T-helper 9 cell (primary cell): Measurements from ENCODE around the gene KLHL22.
"Not testable (repeated sequence)": the region's sequence is repeated elsewhere in the genome, so short reads cannot be mapped to it uniquely, and the experiment has no call there.

ENCODE experiments used
- DNase-seq: peaks from one replicate; pipeline ENCODE4 v3.0.0-alpha.2; 2020

Gene KLHL22

DNA sequence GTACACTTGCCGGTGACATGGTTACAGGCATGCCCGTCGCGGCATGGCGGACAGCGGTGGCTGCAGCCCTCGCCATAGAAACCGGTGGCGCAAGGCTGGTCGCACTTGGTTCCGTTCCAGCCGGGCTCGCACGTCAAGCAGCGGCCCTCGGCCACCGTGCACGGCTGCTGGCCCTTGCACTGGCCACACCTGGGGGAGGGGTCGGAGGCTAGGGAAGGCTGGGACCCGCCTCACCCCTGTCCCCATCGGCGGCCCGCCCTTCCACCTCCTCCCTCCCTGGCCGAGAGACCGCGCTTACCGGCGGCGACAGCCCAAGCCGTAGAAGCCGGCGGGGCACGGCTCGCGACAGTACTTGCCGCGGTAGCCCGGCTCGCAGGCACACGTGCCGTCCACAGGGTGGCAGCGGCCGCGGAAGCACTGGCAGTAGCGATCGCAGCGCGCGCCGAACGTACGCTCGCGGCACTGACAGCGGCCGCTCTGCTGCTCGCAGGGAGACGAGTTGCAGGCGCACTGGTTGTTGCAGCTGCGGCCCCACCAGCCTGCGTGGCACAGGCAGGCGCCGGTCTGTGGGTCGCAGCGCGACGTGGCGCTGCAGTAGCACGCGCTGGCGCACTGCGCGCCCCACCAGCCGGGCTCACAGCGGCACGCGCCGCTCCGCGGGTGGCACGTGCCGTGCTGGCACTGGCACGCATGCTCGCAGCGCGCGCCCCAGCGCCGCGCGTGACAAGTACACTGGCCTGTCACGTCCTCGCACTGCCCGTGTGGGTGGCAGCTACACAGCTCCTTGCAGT lies 64.7 kb downstream of the KLHL22 start:
- peak; percentile 37 for DNase-seq

GRCh38 chr22:20430101-20430719 lies 65.4 kb downstream of the KLHL22 start:
- DNase-seq, result no peak

GRCh38 chr22:20429254-20430100 lies 66.1 kb downstream of the KLHL22 start:
- peak; percentile 82 for DNase-seq

- no peak for DNase-seq
These were observed 66.9 kb downstream of the KLHL22 start for GRCh38 chr22:20428496-20429253.

DNA sequence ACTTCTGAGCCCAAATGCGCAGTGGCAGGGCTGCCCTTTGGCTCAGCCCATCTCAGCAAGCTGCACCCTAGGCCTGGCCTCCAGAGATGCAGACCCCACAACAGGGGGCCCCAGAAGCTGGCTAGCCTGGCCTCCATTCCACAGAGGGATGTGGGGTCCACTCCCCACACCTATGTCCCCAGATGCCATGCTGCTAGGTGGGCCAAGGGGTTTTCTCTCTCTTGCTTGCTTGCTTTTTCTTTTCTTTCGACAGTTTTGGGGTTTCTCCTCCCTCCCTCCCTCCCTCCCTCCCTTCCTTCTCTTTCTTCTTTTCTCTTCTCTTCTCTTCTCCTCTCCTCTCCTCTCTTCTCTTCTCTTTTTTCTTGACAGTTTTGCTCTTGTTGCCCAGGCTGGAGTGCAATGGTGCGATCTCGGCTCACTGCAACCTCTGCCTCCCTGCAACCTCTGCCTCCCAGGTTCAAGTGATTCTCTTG lies 67.6 kb downstream of the KLHL22 start:
- no peak for DNase-seq

DNA sequence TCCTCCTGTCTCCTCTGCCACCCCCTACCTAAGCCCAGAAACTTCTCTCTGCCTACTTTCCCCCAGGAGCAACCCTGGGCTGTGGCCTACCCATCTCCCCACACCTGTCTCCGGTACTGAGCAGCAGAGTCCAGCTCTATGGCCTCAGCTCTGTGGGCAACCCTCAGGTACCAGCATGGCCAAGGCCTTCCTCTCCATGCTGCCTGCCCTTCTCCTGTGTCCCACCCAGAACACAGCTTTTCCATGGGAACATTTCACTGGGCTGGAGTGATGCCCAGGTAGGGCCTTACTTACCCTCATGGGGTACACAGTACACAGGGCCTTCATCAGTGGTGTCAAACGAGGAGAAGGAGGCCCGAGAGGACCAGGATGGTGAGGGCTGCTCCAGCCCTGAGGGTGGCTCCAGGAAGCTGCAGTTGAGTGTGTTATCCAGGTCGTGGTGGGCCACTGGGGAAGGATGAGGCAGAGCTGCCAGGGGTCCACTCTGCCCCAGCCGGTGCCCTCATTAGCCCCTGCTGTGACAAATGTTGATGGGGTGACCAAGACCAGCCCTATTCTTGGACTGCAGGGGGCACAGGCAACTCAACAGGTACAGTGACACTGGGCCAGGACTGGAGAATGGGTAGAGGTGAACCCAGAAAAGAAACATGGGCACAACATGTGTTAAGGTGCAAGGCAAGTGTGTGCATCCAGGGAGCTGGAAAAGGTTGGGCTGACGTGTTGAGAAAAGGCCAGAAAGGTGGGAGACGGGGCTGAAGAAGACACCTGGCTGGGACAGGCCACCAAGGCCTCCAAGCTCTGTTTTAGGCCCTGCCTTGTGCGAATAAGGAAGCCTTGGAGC lies 68.3 kb downstream of the KLHL22 start:
- DNase-seq, result no peak

DNA sequence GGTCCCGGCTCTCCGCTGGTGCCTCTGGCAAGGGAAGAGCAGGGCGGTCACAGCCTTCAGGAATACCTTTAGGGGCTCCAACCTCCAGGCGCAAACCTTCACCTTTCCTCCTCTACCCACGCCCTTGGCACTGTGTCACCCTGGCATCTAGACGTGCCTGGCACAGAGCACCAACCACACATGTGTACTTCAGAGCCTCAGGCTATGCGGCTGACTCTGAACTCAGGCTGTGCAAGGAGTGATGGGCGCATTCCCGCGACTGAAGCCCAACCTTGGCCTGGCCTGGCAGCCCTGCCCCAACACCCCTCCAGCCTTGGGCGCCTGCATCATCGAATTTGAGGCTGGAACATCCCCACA lies 69.4 kb downstream of the KLHL22 start:
- DNase-seq, result no peak

DNA sequence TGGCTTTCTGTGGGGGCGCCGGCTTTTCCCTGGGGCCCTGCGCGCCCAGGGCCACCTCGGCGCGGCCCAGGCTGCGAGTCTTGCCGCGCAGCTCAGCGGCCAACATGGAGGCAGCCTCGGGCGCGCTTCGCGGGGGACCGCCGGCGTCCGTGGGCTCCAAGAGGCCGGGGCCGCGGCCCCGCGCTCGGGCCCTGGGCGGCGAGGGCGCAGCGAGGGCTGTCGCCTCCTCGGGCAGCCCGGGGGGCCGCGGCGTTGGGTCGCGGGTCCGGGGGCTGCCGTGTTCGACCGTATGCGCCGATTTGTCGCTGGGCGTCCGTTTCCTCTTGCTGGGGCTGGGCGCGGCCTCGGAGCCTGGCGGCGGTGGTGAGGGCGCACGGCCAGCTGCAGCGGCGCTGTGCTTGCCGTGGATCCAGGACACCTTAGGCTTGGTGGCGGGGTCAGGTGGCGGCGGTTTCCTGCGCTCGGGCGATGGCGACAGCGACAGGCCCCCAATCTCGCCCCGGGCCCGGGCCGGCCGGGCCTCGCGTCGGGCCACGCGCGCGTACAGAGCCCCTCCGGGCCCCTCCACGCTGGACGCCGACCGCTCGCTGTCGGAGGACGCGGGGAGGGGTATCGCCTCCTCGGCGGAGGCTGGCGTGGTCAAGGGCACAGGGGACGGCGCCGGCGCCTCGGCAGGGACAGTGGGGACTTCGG lies 69.9 kb downstream of the KLHL22 start:
- DNase-seq, result no peak

GRCh38 chr22:20424932-20425565 lies 70.5 kb downstream of the KLHL22 start:
- DNase-seq, result no peak

GRCh38 chr22:20424568-20424931 lies 71.0 kb downstream of the KLHL22 start:
- no peak for DNase-seq

DNA sequence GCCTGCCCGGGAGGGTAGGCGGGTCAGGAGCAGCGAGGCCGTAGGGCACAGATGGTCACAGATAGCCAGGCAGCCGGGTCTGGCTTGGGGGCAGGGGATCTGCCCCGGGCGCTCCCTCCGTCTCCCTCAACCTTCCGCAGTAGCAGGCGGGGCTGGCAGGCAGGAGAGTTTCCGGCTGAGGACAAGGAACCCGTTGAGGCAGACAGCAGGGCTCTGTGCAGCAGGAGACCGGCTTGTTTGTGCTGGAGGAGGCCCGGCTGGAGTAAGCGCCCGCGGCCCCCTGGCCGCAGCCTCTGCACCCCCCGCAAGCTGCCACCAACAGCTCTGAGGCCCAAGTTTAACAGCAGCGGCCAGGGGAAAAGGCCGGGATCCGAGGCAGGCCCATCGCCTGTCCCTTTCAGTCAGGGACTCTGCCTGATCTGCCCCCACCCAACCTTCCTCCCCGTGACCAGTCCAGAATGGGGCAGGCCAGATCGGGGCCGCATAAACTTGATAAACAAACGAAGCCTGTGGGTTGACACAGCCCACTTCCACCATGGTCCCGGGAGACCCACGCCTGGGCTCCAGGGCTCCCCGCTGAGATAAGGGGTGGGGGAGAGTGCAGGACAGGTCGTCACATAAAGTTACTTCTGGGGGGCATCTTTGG lies 71.6 kb downstream of the KLHL22 start:
- no peak for DNase-seq

DNA sequence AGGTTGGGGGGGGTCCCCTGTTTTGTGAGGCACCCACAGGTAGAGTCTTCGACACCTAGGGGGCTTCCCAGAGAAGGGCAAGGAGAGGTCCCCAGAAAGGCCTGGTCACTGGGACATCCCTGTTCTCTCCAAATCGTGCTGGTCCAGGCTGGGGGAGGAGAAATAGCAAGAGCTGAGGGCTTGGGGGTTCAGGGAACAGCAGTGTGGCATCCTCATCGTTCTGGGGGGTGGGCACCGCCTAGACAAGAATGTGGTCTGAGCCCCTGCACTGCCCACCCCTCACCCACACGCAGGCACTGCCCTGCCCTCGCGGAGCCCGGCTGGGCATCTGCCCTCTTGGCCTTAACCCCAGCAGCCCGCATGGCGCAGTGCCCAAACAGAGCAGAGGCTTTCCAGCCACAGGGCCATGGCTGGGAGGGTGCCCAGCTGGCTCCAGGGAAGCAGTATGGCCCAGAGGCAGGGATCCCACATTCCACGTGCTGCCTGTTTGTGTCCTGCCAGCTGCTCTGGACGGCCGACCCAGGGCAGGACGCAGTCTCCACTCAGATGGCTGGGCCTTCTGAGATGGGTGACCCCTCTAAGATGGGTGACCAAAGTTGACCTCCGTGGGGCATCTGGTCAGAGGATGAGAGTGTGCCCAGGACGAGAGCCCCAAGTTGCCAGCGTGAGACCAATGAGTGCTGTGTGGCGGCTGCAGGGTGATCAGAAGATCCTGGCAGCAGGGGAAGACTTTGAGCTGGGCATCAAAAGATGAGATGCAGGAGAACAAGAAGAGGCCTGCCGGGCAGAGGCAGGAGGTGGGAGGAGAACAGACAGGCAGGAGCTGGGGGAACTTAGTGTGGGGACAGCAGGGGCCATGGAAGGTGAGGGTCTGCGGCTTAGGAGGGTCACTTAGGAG lies 72.3 kb downstream of the KLHL22 start:
- DNase-seq, result no peak

GRCh38 chr22:20422271-20423007 lies 73.2 kb downstream of the KLHL22 start:
- no peak for DNase-seq

DNA sequence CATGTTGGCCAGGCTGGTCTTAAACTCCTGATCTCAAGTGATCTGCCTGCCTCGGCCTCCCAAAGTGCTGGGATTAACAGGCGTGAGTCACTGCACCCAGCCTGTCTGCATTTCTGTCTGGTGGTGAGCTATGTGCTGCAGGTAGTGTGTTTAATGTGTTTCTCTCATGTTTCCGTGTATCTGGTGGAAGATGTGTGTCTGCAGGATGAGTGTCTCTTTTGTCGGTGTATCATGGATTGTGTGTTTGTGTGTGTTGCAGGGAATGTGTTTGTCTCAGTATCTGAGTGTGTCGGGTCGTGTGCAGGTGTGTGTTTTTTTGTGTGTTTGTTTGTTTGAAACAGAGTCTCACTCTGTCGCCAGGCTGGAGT lies 74.1 kb downstream of the KLHL22 start:
- DNase-seq, result no peak

GRCh38 chr22:20420157-20420842 lies 75.3 kb downstream of the KLHL22 start:
- no peak for DNase-seq

GRCh38 chr22:20419664-20419951 lies 76.0 kb downstream of the KLHL22 start:
- DNase-seq, result no peak

DNA sequence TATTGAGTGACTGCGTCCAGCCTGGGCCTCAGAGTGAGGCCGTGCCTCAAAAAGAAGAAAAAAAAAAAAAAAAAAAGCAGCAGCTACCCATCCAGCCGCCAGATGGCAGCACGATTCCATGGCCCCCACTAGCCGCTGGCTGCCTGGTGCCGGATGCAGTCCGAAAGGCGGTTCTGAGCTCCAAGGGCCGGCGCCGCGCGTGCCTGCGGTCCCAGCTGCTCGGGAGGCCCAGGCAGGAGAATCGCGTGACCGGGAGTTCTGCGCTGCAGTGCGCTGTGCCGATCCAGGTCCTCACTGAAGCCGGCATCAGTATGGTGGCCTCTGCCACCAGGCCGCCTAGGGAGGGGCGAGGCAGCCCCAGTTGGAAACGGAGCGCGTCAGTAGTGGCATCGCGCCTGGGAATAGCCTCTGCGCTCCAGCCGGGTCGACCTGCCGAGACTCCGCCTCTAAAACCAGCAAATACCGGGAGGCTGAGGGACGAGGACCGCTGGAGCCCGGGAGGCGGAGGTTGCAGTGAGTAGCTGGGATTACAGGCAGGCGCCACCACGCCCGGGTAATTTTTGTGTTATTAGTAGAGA lies 77.3 kb downstream of the KLHL22 start:
- peak; percentile 64 for DNase-seq

DNA sequence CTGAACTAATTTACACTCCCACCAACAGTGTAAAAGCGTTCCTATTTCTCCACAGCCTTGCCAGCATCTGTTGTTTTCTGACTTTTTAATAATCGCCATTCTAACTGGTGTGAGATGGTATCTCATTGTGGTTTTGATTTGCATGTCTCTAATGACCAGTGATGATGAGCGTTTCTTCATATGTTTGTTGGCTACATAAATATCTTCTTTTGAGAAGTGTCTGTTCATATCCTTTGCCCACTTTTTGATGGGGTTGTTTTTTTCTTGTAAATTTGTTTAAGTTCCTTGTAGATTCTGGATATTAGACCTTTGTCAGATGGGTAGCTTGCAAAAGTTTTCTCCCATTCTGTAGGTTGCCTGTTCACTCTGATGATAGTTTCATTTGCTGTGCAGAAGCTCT lies 79.9 kb downstream of the KLHL22 start:
- not testable (repeated sequence) for DNase-seq
